GM23248 (cell line): ENCODE measurements around the gene MZT2A.
"Not testable (repeated sequence)": the region's sequence is repeated elsewhere in the genome, so short reads cannot be mapped to it uniquely, and the experiment has no call there.

Source experiments
- EZH2 ChIP-seq: fragments of 200-600 bp; sonication (generic); IDR thresholded peaks from 2 replicates; pipeline ENCODE4 v1.6.1; 2018; ENCODE audit warnings: antibody characterized with exemption, mild to moderate bottlenecking; ENCODE audit not compliant: insufficient read depth, poor library complexity, severe bottlenecking
- EZH2phosphoT487 ChIP-seq: fragments of 200-600 bp; sonication (generic); IDR thresholded peaks from 2 replicates; pipeline ENCODE4 v1.6.1; 2018; ENCODE audit warnings: antibody characterized with exemption, moderate library complexity, mild to moderate bottlenecking, low read depth; ENCODE audit not compliant: insufficient read depth

DNA sequence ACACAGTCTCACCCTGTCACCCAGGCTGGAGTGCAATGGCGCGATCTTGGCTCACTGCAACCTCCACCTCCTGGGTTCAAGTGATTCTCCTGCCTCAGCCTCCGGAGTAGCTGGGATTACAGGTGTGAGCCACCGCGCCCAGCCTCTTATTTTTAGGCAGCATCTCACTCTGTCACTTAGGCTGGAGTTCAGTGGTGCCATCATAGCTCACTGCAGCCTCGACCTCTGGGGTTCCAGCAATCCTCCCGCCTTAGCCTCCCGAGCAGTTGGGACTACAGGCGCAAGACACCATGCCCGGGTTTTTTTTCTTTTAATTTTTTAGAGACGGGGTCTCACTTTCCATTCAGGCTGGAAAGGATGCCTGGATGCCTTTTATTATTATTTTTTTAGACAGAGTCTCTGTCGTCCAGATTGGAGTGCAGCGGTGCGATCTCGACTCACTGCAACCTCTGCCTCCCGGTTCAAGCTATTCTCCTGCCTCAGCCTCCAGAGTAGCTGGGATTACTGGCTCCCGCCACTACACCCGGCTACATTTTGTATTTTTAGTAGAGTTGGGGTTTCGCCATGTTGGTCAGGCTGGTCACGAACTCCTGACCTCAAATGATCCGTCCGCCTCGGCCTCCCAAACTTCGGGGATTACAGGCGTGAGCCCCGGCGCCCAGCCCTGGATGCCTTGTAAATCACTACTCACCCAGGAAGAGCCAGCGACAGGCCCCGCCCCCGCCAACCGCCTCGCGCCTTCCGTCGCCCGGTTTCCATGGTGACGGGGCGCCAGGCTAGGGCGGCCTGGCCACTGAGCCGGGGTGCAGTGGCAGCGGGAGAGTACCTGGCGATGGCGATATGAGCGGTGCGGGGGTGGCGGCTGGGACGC lies 35.2 kb upstream of the MZT2A start, which contains the start of gene CCDC74A:
- TF ChIP-seq EZH2, EZH2phosphoT487: not testable (repeated sequence)
